Thyroid gland (tissue), 4 donors: ENCODE data around the gene DDX46.

Experiments
- CTCF ChIP-seq, 6 experiments: fragments of 200-600 bp in 3 of 6; fragments of 450-650 bp in 3 of 6; sonication (generic) in 3 of 6; IDR thresholded peaks; one replicate each; pipeline ENCODE4 v1.5.1; 2016 to 2019; ENCODE audit warnings: antibody characterized with exemption in 6 of 6, mild to moderate bottlenecking in 2 of 6, inconsistent platforms in 1 of 6, moderate library complexity in 1 of 6
- POLR2A ChIP-seq, 2 donors: fragments of 450-650 bp; IDR thresholded peaks; one replicate each; pipeline ENCODE4 v1.6.1; 2017; ENCODE audit warnings: antibody characterized with exemption in 2 of 2, mild to moderate bottlenecking in 2 of 2, moderate library complexity in 1 of 2

- TF ChIP-seq CTCF (IDR thresholded peaks at IDR 0.05) (no peak), POLR2A (IDR thresholded peaks at IDR 0.05) (no peak)
Measured at GRCh38 chr5:134817006-134817405, 58.4 kb downstream of the DDX46 start.
